Left ventricle myocardium inferior (tissue), 1 donor: ENCODE data around the gene TAOK1. TPM values are rescaled to one million over a fixed set of nuclear protein-coding genes. Genes with fewer than 3 reads are reported as not detected.

Source experiments
- DNase-seq: peaks from one replicate; pipeline ENCODE4 v3.0.0-alpha.2; 2020
- H3K27ac ChIP-seq: fragments of 200-600 bp; replicated peaks from 2 replicates; pipeline ENCODE4 v1.8.0; 2021
- H3K27me3 ChIP-seq: fragments of 200-600 bp; 2 replicates; pipeline ENCODE4 v1.8.0; 2021; ENCODE audit warnings: low read depth
- H3K36me3 ChIP-seq: fragments of 200-600 bp; 2 replicates; pipeline ENCODE4 v1.8.0; 2021
- H3K4me1 ChIP-seq: fragments of 200-600 bp; 2 replicates; pipeline ENCODE4 v1.8.0; 2021
- H3K4me3 ChIP-seq: fragments of 200-600 bp; 2 replicates; pipeline ENCODE4 v1.8.0; 2021; ENCODE audit warnings: mild to moderate bottlenecking, moderate library complexity
- H3K9me3 ChIP-seq: fragments of 200-600 bp; replicated peaks from 2 replicates; pipeline ENCODE4 v1.8.0; 2021
- intact Hi-C: fragments of 100-400 bp; cut with micrococcal nuclease; formaldehyde crosslinking; loops from one replicate; pipeline ENCODE4 v1.11.0; 2022
- total RNA-seq: library from RNA; stranded (reverse); fragmentation: NEBNext Ultra II Directional; extraction: Animal tissue kit (Norgen Biotek cat#: 25700); gene quantifications from one replicate; pipeline ENCODE4 v1.2.1, GENCODE V29; 2021
- TF ChIP-seq, protein P1 (sequence below): fragments of 200-600 bp; IDR thresholded peaks from 2 replicates; pipeline ENCODE4 v1.8.0; 2021; ENCODE audit warnings: antibody characterized with exemption, mild to moderate bottlenecking, borderline replicate concordance
- donor health status: DM: no; HTN: yes; CAD: no; lungs with severe emphysema.

TAOK1 gene
- total RNA-seq, 1 donor from 2014 or later = 50.7 TPM

GRCh38 chr17:29572691-29573557 lies 182.8 kb downstream of the TAOK1 start:
- Histone ChIP-seq H3K27ac (peak overlapping the region; percentile 76), H3K27me3 (no peaks in the 10 kb centered on the region), H3K36me3 (peaks cover 46% of the 10 kb centered on the region), H3K4me1 (peaks cover 54% of the 10 kb centered on the region), H3K4me3 (peak overlapping the region; percentile 63), H3K9me3 (no peaks in the 10 kb centered on the region)
- TF ChIP-seq, protein P1, sequence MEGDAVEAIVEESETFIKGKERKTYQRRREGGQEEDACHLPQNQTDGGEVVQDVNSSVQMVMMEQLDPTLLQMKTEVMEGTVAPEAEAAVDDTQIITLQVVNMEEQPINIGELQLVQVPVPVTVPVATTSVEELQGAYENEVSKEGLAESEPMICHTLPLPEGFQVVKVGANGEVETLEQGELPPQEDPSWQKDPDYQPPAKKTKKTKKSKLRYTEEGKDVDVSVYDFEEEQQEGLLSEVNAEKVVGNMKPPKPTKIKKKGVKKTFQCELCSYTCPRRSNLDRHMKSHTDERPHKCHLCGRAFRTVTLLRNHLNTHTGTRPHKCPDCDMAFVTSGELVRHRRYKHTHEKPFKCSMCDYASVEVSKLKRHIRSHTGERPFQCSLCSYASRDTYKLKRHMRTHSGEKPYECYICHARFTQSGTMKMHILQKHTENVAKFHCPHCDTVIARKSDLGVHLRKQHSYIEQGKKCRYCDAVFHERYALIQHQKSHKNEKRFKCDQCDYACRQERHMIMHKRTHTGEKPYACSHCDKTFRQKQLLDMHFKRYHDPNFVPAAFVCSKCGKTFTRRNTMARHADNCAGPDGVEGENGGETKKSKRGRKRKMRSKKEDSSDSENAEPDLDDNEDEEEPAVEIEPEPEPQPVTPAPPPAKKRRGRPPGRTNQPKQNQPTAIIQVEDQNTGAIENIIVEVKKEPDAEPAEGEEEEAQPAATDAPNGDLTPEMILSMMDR = peak; percentile 88
- intact Hi-C loops = no loop called here
- DNase-seq = peak; percentile 73

GRCh38 chr17:29573558-29573869 lies 183.4 kb downstream of the TAOK1 start:
- TF ChIP-seq, protein P1 = no peak
- H3K27ac ChIP-seq = peak overlapping the region; percentile 76
- intact Hi-C loops = no loop called here
- no peak overlapping the region for H3K4me3 ChIP-seq
- peak; percentile 9 for DNase-seq
- no peaks in the 10 kb centered on the region for H3K27me3 ChIP-seq
- peaks cover 52% of the 10 kb centered on the region for H3K4me1 ChIP-seq
- no peaks in the 10 kb centered on the region for H3K9me3 ChIP-seq
- peaks cover 52% of the 10 kb centered on the region for H3K36me3 ChIP-seq

DNA sequence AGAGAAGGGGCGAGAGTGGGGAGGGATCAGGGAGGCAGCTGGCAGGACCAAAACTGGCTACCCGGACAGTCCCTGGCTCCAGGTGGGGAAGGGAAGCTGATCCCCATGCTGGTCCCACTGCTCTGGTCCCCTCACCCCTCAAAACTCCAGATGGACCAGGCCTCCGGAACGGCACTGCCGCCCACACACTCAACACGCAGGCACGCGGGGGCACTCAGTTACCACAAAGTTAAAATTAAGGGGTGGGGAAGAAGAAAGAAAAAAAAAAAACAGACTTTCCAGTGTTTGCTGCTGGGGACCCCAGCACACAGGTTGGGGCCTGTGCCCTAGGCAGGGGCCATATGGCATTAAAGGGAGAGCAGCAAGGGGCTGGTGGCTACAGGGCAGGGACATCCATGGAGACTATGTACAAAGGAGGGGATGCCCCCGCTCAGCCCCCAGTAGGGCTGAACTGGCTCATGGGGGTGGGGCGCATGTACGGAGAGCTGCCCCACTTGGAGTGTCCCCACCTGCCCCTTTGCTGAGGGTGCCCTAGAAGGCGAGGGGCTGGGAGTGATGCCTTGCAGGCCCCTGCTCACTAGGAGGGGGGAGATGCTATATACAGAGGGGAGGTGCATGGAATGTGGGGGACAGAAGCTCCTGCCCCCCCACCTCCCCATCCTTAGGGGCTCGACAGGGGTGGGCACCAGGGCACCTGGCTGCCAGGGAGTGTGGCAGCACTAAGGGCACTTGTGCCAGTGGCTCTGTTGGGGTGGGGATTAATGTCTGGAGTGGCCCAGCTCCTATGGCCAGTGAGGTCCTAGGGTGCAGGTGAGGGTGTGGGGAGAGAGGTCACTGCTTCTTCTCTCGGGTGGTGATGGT lies 183.9 kb downstream of the TAOK1 start:
- intact Hi-C loops = no loop called here

GRCh38 chr17:29574732-29575510 lies 184.8 kb downstream of the TAOK1 start:
- no peaks in the 10 kb centered on the region for H3K9me3 ChIP-seq
- TF ChIP-seq, protein P1 = no peak
- peaks cover 65% of the 10 kb centered on the region for H3K36me3 ChIP-seq
- H3K27ac ChIP-seq = no peak overlapping the region
- H3K27me3 ChIP-seq = no peaks in the 10 kb centered on the region
- no peak overlapping the region for H3K4me3 ChIP-seq
- intact Hi-C loops = no loop called here
- DNase-seq = peak; percentile 15
- H3K4me1 ChIP-seq = peaks cover 39% of the 10 kb centered on the region

More for the DNA sequence above, 183.9 kb downstream of the TAOK1 start:
- Histone ChIP-seq H3K4me3 (no peak overlapping the region), H3K36me3 (peaks cover 58% of the 10 kb centered on the region), H3K4me1 (peaks cover 47% of the 10 kb centered on the region), H3K9me3 (no peaks in the 10 kb centered on the region), H3K27me3 (no peaks in the 10 kb centered on the region), H3K27ac (no peak overlapping the region)
- peak; percentile 13 for DNase-seq
- TF ChIP-seq, protein P1 = no peak
